SU-DHL-6 (cell line): ENCODE results near the gene TASOR2.

Source experiments
- EZH2phosphoT487 ChIP-seq: fragments of 200-600 bp; sonication (generic), shearing (Covaris generic); conservative IDR thresholded peaks from 2 replicates; pipeline ENCODE4 v1.6.1; 2018; ENCODE audit warnings: mild to moderate bottlenecking, antibody characterized with exemption, low read length, moderate library complexity, mixed read lengths
- TF ChIP-seq, protein P1 (sequence below): fragments of 200-600 bp; sonication (generic); IDR thresholded peaks from one replicate; pipeline ENCODE4 v1.5.1; 2017; ENCODE audit warnings: antibody characterized with exemption, mild to moderate bottlenecking, low read length, moderate library complexity; ENCODE audit not compliant: insufficient read depth, poor library complexity, severe bottlenecking

DNA sequence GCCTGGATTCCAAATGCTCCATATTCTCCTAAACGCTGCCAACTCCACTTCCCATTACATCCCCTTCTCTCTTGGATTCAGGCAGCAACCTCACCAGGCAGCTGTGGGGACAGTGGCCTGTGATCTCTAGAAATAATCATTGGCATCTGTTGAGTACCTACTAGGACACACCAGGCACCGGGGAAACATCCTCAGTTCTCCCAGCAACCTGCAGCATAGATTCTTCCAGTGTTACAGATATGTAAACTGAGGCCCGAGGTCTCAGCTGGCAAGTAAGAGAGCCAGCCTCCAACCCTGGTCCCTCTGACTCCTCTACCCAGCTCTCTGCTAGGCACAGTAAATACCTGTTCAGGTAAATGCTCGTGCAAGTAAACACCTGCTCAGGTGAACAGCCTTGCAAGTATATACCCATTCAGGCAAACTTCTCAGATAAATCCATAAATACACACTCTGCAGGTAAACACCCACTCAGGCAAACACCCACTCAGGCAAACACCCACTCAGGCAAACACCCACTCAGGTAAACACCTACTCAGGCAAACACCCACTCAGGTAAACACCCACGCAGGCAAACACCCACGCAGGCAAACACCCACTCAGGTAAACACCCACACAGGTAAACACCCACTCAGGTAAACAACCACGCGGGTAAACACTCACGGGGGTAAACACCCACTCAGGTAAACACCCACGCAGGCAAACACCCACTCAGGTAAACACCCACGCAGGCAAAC is 37.0 kb upstream of the TASOR2 start:
- TF ChIP-seq, protein P1, sequence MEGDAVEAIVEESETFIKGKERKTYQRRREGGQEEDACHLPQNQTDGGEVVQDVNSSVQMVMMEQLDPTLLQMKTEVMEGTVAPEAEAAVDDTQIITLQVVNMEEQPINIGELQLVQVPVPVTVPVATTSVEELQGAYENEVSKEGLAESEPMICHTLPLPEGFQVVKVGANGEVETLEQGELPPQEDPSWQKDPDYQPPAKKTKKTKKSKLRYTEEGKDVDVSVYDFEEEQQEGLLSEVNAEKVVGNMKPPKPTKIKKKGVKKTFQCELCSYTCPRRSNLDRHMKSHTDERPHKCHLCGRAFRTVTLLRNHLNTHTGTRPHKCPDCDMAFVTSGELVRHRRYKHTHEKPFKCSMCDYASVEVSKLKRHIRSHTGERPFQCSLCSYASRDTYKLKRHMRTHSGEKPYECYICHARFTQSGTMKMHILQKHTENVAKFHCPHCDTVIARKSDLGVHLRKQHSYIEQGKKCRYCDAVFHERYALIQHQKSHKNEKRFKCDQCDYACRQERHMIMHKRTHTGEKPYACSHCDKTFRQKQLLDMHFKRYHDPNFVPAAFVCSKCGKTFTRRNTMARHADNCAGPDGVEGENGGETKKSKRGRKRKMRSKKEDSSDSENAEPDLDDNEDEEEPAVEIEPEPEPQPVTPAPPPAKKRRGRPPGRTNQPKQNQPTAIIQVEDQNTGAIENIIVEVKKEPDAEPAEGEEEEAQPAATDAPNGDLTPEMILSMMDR = no peak
- TF ChIP-seq EZH2phosphoT487 = no peak
